ENCODE measurements around the gene BCAR3.

BCAR3 gene

DNA sequence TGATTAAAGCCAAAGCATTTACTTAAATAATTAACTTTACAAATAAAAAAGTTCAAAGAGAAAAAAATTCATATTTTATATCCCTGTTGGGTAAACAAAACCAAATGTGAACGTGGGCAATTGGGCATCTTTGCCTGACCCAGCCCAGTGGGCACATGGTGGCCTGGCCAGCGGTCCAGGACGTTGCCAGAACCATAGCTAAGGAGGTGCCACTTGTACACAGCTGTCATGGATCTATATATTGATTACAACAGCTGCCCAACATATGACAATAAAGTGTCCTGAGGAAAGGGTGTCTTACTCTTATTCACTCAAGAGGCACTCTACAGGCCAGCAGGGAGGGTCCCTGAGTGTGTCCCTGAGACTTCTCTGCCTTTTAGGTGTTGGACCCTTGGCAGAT, 78.5 kb downstream of the BCAR3 start:
- Histone ChIP-seq H3K27ac (ENCODE audit: extremely low read depth, low read depth, low read length) (no peak overlapping the region), H3K36me3 (ENCODE audit: control insufficient read depth in 2 of 2, insufficient read depth in 1 of 2, low read length in 2 of 2) (no peaks in the 10 kb centered on the region), H3K4me3 (ENCODE audit: low read depth, low read length) (no peak overlapping the region), H3K9me3 (ENCODE audit: control insufficient read depth, insufficient read depth, low read depth, low read length) (no peaks in the 10 kb centered on the region), H3K4me1 (ENCODE audit: control insufficient read depth, insufficient read depth, low read length) (0 out of 2 replicates have a peak, but pooled peaks cover 3% of the 10 kb centered on the region)
- CTCF ChIA-PET, result no interaction called here
- TF ChIP-seq ZSCAN23 (tag by site-specific recombination; IDR thresholded peaks at IDR 0.05) (no peak), ZNF16 (tag by site-specific recombination; IDR thresholded peaks at IDR 0.05; ENCODE audit: low read depth) (no peak), ZNF133 (tag by site-specific recombination; IDR thresholded peaks at IDR 0.05) (peak; percentile 79), KLF7 (tag by site-specific recombination; IDR thresholded peaks at IDR 0.05; ENCODE audit: borderline replicate concordance) (no peak), SP3 (tag by site-specific recombination; IDR thresholded peaks at IDR 0.05) (no peak)
- TF ChIP-seq, protein P1, sequence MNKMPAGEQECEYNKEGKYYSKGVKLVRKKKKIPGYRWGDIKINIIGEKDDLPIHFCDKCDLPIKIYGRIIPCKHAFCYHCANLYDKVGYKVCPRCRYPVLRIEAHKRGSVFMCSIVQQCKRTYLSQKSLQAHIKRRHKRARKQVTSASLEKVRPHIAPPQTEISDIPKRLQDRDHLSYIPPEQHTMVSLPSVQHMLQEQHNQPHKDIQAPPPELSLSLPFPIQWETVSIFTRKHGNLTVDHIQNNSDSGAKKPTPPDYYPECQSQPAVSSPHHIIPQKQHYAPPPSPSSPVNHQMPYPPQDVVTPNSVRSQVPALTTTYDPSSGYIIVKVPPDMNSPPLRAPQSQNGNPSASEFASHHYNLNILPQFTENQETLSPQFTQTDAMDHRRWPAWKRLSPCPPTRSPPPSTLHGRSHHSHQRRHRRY (tag by site-specific recombination; IDR thresholded peaks at IDR 0.05), result no peak
- POLR2A ChIA-PET, result no interaction called here

DNA sequence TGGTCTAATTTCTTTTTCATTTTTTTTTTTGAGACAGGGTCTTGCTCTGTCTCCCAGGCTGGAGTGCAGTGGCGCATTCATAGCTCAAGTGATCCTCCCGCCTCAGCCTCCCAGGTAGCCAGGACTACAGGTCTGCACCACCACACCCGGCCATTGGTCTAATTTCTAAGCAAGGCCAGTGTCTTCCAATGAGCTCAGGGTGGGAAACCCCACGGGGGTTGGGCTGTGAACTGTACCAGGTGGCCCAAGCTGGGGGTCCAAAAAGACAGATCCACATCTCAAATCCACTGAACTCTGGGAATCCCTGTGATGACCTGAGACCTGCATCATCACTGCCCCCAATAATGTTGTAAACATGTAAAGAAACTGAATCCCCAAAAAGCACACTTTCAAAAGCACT, 79.5 kb downstream of the BCAR3 start:
- CTCF ChIA-PET, result interaction anchor here (0.7 kb wide), 1 partner anchor 241 kb away, joined by 3 read pairs; no protein-coding TSS in a partner anchor
- no peaks in the 10 kb centered on the region for H3K36me3 ChIP-seq (ENCODE audit: control insufficient read depth in 2 of 2, insufficient read depth in 1 of 2, low read length in 2 of 2)
- POLR2A ChIA-PET, result no interaction called here

DNA sequence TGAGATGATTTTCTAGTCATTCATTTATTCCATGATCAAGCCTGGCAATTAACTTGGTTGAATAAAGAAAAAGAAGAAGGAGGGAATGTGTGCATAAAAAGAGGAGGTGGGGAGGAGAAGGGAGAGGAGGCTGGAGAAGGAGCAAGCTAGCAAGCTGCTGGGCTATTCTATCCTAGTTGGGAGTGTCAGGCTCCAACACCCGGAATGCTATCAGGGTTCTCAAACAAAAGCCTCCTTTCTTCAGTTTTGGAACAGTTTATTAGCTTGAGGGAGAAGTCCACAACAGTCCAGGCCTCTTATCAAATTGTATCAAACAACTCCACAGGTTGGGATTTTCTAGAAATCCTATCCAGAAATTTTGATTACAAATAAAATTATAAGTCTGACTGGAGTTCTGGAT, 80.0 kb downstream of the BCAR3 start:
- H3K4me1 ChIP-seq (ENCODE audit: control insufficient read depth, insufficient read depth, low read length), result 0 out of 2 replicates have a peak, but pooled peaks cover 3% of the 10 kb centered on the region
- no peak overlapping the region for H3K27ac ChIP-seq (ENCODE audit: extremely low read depth, low read depth, low read length)
- ChIA-PET CTCF (interaction anchor here (0.7 kb wide), 1 partner anchor 242 kb away, joined by 3 read pairs; no protein-coding TSS in a partner anchor), POLR2A (no interaction called here)
- TF ChIP-seq ZNF48 (tag by site-specific recombination; IDR thresholded peaks at IDR 0.05), result no peak
- no peak for TF ChIP-seq ZNF292 (tag by site-specific recombination; IDR thresholded peaks at IDR 0.05; ENCODE audit: borderline replicate concordance, low read depth)
- no peaks in the 10 kb centered on the region for H3K9me3 ChIP-seq (ENCODE audit: control insufficient read depth, insufficient read depth, low read depth, low read length)
- no peak overlapping the region for H3K4me3 ChIP-seq (ENCODE audit: low read depth, low read length)
- no peaks in the 10 kb centered on the region for H3K36me3 ChIP-seq (ENCODE audit: control insufficient read depth in 2 of 2, insufficient read depth in 1 of 2, low read length in 2 of 2)

More for the DNA sequence above, 79.5 kb downstream of the BCAR3 start:
- H3K4me1 ChIP-seq (ENCODE audit: control insufficient read depth, insufficient read depth, low read length), result 0 out of 2 replicates have a peak, but pooled peaks cover 3% of the 10 kb centered on the region
- no peak for TF ChIP-seq ZBTB21 (tag by site-specific recombination; IDR thresholded peaks at IDR 0.05)
- TF ChIP-seq KLF8 (tag by site-specific recombination; IDR thresholded peaks at IDR 0.05), result no peak
- no peak for TF ChIP-seq ZBTB8A (tag by site-specific recombination; IDR thresholded peaks at IDR 0.05)
- TF ChIP-seq ZNF16 (tag by site-specific recombination; IDR thresholded peaks at IDR 0.05; ENCODE audit: low read depth), result no peak
- no peak for TF ChIP-seq ZBTB20 (tag by site-specific recombination; IDR thresholded peaks at IDR 0.05)
- TF ChIP-seq FEZF1 (tag by site-specific recombination; IDR thresholded peaks at IDR 0.05), result no peak
- no peak for TF ChIP-seq ZSCAN30 (tag by site-specific recombination; IDR thresholded peaks at IDR 0.05)
- TF ChIP-seq ZNF830 (tag by site-specific recombination; IDR thresholded peaks at IDR 0.05; ENCODE audit: low read depth), result no peak
- TF ChIP-seq, protein P2, sequence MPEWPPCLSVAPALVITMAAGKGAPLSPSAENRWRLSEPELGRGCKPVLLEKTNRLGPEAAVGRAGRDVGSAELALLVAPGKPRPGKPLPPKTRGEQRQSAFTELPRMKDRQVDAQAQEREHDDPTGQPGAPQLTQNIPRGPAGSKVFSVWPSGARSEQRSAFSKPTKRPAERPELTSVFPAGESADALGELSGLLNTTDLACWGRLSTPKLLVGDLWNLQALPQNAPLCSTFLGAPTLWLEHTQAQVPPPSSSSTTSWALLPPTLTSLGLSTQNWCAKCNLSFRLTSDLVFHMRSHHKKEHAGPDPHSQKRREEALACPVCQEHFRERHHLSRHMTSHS (tag by site-specific recombination; IDR thresholded peaks at IDR 0.05), result no peak
- no peak for TF ChIP-seq KLF7 (tag by site-specific recombination; IDR thresholded peaks at IDR 0.05; ENCODE audit: borderline replicate concordance)
- H3K27ac ChIP-seq (ENCODE audit: extremely low read depth, low read depth, low read length), result no peak overlapping the region
- no peak overlapping the region for H3K4me3 ChIP-seq (ENCODE audit: low read depth, low read length)
- no peaks in the 10 kb centered on the region for H3K9me3 ChIP-seq (ENCODE audit: control insufficient read depth, insufficient read depth, low read depth, low read length)

DNA sequence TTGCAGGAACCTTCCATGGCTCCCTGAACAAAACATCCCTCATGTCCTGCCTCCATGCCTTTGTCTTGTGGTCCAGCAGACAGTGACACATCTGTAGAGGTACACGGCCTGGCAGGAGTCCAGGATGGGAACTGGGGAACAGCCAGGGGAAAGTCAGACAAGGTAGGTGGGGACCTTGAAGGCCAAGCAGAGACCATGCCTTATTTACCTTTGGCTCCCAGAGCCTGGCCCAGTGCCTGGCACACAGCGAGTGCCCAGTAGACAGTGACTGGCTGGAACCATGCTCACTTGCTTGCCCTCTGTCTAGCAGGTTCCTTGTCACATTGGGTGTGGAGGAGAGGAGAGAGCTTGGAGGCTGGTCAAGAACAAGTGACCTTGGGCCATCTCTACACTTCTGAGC, 81.0 kb downstream of the BCAR3 start:
- Histone ChIP-seq H3K4me3 (ENCODE audit: low read depth, low read length) (no peak overlapping the region), H3K9me3 (ENCODE audit: control insufficient read depth, insufficient read depth, low read depth, low read length) (no peaks in the 10 kb centered on the region), H3K27ac (ENCODE audit: extremely low read depth, low read depth, low read length) (no peak overlapping the region), H3K36me3 (ENCODE audit: control insufficient read depth in 2 of 2, insufficient read depth in 1 of 2, low read length in 2 of 2) (no peaks in the 10 kb centered on the region), H3K4me1 (ENCODE audit: control insufficient read depth, insufficient read depth, low read length) (0 out of 2 replicates have a peak, but pooled peaks cover under 1% of the 10 kb centered on the region)
- POLR2A ChIA-PET, result no interaction called here
- TF ChIP-seq MYNN (tag by site-specific recombination; IDR thresholded peaks at IDR 0.05; ENCODE audit: borderline replicate concordance) (no peak), ZNF391 (tag by site-specific recombination; IDR thresholded peaks at IDR 0.05; ENCODE audit: borderline replicate concordance, low read depth) (no peak), GLIS1 (tag by site-specific recombination; IDR thresholded peaks at IDR 0.05) (no peak), ZNF23 (tag by site-specific recombination; IDR thresholded peaks at IDR 0.05; ENCODE audit: borderline replicate concordance) (no peak), ZNF335 (tag by site-specific recombination; conservative IDR thresholded peaks at IDR 0.05) (no peak), EGR2 (tag by site-specific recombination; IDR thresholded peaks at IDR 0.05; ENCODE audit: low read depth) (no peak), ZSCAN23 (tag by site-specific recombination; IDR thresholded peaks at IDR 0.05) (no peak), ZBTB21 (tag by site-specific recombination; IDR thresholded peaks at IDR 0.05) (no peak), ZNF48 (tag by site-specific recombination; IDR thresholded peaks at IDR 0.05) (no peak)
- TF ChIP-seq, protein P3, sequence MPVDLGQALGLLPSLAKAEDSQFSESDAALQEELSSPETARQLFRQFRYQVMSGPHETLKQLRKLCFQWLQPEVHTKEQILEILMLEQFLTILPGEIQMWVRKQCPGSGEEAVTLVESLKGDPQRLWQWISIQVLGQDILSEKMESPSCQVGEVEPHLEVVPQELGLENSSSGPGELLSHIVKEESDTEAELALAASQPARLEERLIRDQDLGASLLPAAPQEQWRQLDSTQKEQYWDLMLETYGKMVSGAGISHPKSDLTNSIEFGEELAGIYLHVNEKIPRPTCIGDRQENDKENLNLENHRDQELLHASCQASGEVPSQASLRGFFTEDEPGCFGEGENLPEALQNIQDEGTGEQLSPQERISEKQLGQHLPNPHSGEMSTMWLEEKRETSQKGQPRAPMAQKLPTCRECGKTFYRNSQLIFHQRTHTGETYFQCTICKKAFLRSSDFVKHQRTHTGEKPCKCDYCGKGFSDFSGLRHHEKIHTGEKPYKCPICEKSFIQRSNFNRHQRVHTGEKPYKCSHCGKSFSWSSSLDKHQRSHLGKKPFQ (tag by site-specific recombination; IDR thresholded peaks at IDR 0.05), result no peak
- TF ChIP-seq, protein P4, sequence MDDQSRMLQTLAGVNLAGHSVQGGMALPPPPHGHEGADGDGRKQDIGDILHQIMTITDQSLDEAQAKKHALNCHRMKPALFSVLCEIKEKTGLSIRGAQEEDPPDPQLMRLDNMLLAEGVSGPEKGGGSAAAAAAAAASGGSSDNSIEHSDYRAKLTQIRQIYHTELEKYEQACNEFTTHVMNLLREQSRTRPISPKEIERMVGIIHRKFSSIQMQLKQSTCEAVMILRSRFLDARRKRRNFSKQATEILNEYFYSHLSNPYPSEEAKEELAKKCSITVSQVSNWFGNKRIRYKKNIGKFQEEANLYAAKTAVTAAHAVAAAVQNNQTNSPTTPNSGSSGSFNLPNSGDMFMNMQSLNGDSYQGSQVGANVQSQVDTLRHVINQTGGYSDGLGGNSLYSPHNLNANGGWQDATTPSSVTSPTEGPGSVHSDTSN (CRISPR knock-in tag; IDR thresholded peaks at IDR 0.05), result no peak
- CTCF ChIA-PET, result interaction anchor here (0.6 to 0.7 kb wide), 2 partner anchors 16 to 22 kb away, joined by 3 to 4 read pairs; no protein-coding TSS in a partner anchor
